K562 (cell line): ENCODE results near the gene DHDDS. TPM values are rescaled to one million over a fixed set of nuclear protein-coding genes. Genes with fewer than 3 reads are reported as not detected.
A peak's percentile ranks its signal among the peaks of the same experiment; 100 is the strongest.

ENCODE experiments used
- PRDM10 ChIP-seq: fragments of 450-650 bp; IDR thresholded peaks from 2 replicates; pipeline ENCODE4 v1.6.1; 2018; ENCODE audit not compliant: partially characterized antibody
- PRPF4 ChIP-seq: fragments of 200-400 bp; formaldehyde crosslinking; IDR thresholded peaks from one replicate; pipeline ENCODE4 v1.6.1; 2017; ENCODE audit warnings: low read length, low read depth, mild to moderate bottlenecking; ENCODE audit not compliant: insufficient read depth, poor library complexity, severe bottlenecking
- PYGO2 ChIP-seq: fragments of 450-650 bp; IDR thresholded peaks from 2 replicates; pipeline ENCODE4 v1.6.1; 2016; ENCODE audit warnings: mild to moderate bottlenecking, missing genetic modification characterization, moderate library complexity, missing compliant biosample characterization
- SIRT6 ChIP-seq: IDR thresholded peaks from one replicate; pipeline ENCODE4 v1.6.1; 2012; ENCODE audit warnings: low read depth, mild to moderate bottlenecking, control low read depth, inconsistent platforms, low read length, moderate library complexity
- SMARCA5 ChIP-seq: fragments of 450-650 bp; IDR thresholded peaks from 2 replicates; pipeline ENCODE4 v1.6.1; 2016
- SRF ChIP-seq, 2 experiments: fragments of 250-450, 450-650 bp in 1 of 2; sonication (Bioruptor Pico) in 1 of 2; sonication (generic) in 1 of 2; formaldehyde crosslinking; IDR thresholded peaks; 2 replicates each; pipeline versions ENCODE4 v1.5.0 to v1.5.1; 2020 to 2022; ENCODE audit warnings: mild to moderate bottlenecking in 1 of 2, missing genetic modification reagents in 1 of 2
- SRSF3 ChIP-seq: fragments of 200-400 bp; formaldehyde crosslinking; IDR thresholded peaks from 2 replicates; pipeline ENCODE4 v1.6.1; 2016; ENCODE audit warnings: mild to moderate bottlenecking, low read length, moderate library complexity; ENCODE audit not compliant: insufficient read depth
- THRB ChIP-seq: fragments of 450-650 bp; formaldehyde crosslinking; conservative IDR thresholded peaks from 2 replicates; pipeline ENCODE4 v1.4.0; 2022; ENCODE audit warnings: mild to moderate bottlenecking, missing genetic modification characterization
- TRIM25 ChIP-seq: fragments of 450-650 bp; IDR thresholded peaks from 2 replicates; pipeline ENCODE4 v1.7.0; 2016; ENCODE audit warnings: borderline replicate concordance
- ZFX ChIP-seq: sonication (generic); formaldehyde crosslinking; IDR thresholded peaks from 2 replicates; pipeline ENCODE4 v1.8.0; 2022; ENCODE audit warnings: mild to moderate bottlenecking, missing genetic modification reagents, moderate library complexity
- ZNF274 ChIP-seq: IDR thresholded peaks from 2 replicates; pipeline ENCODE4 v1.6.1; 2011; ENCODE audit warnings: low read depth, mild to moderate bottlenecking, low read length, moderate library complexity, borderline replicate concordance
- polyA plus RNA-seq, 8 experiments: library from polyadenylated mRNA; depleted of rRNA in 4 of 8; stranded (reverse) in 5 of 8; unstranded in 3 of 8; fragments of >200 nt; fragmentation: Nextera tagmentation in 2 of 8; fragmentation: Illumina TruSeq in 1 of 8; extraction: Ambion mirVana in 2 of 8; extraction: Trizol in 1 of 8; gene quantifications; 2 replicates each; pipeline versions ENCODE4 v1.2.1 to v1.2.3, GENCODE V29; 2011 to 2014; ENCODE audit warnings: inconsistent platforms in 1 of 8, missing spikeins in 1 of 8
- total RNA-seq, 7 experiments: library from RNA; depleted of rRNA in 6 of 7; stranded (reverse); fragments of >200 nt in 6 of 7; fragmentation: Illumina TruSeq in 2 of 7; extraction: Trizol in 2 of 7; gene quantifications; 2 replicates each; pipeline versions ENCODE4 v1.2.1 to v1.2.3, GENCODE V29; 2011 to 2021; ENCODE audit warnings: low replicate concordance in 1 of 7
- TF ChIP-seq, protein P1 (sequence below): sonication (generic); formaldehyde crosslinking; IDR thresholded peaks from 2 replicates; pipeline ENCODE4 v1.8.1; 2023; ENCODE audit warnings: mild to moderate bottlenecking, missing genetic modification reagents
- TF ChIP-seq, protein P2 (sequence below), 2 experiments: fragments of 200-800 bp in 1 of 2; sonication (Bioruptor generic) in 1 of 2; sonication (generic) in 1 of 2; formaldehyde crosslinking in 1 of 2; IDR thresholded peaks in 1 of 2; conservative IDR thresholded peaks in 1 of 2; 2 replicates each; pipeline versions ENCODE4 v1.5.0 to v1.6.1; 2016 to 2020; ENCODE audit warnings: missing compliant biosample characterization in 1 of 2, missing genetic modification characterization in 1 of 2, missing genetic modification reagents in 1 of 2

DHDDS gene
- total and polyA plus RNA-seq, 9 of the 15 experiments (the other 6 are each of a cell fraction or from before 2014, with no cell fraction given): 33.3 to 55.0 (median 44.3) TPM

DNA sequence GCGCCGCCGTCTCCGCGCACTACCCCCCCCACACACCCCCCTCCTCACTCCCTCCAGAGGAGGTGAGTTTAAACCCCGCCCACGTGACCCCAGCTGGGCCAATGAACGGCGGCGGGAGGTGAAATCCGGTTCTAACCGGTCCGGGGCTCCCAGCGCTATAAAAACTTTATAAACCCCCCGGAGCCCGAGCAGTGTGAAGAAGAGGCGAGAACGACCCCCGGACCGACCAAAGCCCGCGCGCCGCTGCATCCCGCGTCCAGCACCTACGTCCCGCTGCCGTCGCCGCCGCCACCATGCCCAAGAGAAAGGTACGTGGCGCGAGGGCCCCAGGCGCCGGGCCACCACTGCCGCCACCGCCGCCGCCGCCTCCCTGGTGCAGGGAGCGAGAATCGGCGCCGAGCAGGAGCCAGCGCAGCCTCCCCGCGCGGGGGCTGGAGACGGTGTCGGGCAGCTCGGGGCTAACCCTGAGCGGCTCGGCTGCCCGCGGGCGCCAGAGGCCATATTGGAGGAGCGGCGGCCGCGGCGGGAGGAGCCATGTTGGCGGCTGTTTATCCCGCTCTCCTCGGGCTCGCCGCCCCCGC lies 40.3 kb downstream of the DHDDS start, which contains the start of gene HMGN2 (continued):
- no peak for TF ChIP-seq PRDM10
- TF ChIP-seq THRB (CRISPR knock-in tag): no peak
- no peak for TF ChIP-seq SIRT6
- peak; percentile 93 for TF ChIP-seq ZFX (CRISPR knock-in tag)
- TF ChIP-seq, protein P1, sequence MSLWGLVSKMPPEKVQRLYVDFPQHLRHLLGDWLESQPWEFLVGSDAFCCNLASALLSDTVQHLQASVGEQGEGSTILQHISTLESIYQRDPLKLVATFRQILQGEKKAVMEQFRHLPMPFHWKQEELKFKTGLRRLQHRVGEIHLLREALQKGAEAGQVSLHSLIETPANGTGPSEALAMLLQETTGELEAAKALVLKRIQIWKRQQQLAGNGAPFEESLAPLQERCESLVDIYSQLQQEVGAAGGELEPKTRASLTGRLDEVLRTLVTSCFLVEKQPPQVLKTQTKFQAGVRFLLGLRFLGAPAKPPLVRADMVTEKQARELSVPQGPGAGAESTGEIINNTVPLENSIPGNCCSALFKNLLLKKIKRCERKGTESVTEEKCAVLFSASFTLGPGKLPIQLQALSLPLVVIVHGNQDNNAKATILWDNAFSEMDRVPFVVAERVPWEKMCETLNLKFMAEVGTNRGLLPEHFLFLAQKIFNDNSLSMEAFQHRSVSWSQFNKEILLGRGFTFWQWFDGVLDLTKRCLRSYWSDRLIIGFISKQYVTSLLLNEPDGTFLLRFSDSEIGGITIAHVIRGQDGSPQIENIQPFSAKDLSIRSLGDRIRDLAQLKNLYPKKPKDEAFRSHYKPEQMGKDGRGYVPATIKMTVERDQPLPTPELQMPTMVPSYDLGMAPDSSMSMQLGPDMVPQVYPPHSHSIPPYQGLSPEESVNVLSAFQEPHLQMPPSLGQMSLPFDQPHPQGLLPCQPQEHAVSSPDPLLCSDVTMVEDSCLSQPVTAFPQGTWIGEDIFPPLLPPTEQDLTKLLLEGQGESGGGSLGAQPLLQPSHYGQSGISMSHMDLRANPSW: peak; percentile 72; the same call in 1 of the 2 replicates
- TF ChIP-seq SRSF3: peak; percentile 100
- no peak for TF ChIP-seq ZNF274
- no peak for TF ChIP-seq SRF (CRISPR knock-in tag; IDR thresholded peaks at IDR 0.05)
- TF ChIP-seq SMARCA5: no peak
- no peak for TF ChIP-seq PYGO2
- TF ChIP-seq PRPF4: peak; percentile 58
- TF ChIP-seq, protein P2, sequence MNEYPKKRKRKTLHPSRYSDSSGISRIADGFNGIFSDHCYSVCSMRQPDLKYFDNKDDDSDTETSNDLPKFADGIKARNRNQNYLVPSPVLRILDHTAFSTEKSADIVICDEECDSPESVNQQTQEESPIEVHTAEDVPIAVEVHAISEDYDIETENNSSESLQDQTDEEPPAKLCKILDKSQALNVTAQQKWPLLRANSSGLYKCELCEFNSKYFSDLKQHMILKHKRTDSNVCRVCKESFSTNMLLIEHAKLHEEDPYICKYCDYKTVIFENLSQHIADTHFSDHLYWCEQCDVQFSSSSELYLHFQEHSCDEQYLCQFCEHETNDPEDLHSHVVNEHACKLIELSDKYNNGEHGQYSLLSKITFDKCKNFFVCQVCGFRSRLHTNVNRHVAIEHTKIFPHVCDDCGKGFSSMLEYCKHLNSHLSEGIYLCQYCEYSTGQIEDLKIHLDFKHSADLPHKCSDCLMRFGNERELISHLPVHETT (CRISPR knock-in tag; conservative IDR thresholded peaks at IDR 0.05 in 1 of 2, IDR thresholded peaks at IDR 0.05 in 1 of 2): no peak; a peak in 1 of 4 replicates
- no peak for TF ChIP-seq TRIM25
